Brain microvascular endothelial cell (primary cell): Measurements from ENCODE around the gene KIF5C.

Source experiments
- DNase-seq: peaks from one replicate; pipeline ENCODE4 v3.0.0-alpha.2; 2020
- H3K27ac ChIP-seq: fragments of 250-450 bp; sonication (Bioruptor Pico); 2 replicates; pipeline ENCODE4 v1.5.1; 2020; ENCODE audit warnings: mild to moderate bottlenecking, moderate library complexity
- H3K27me3 ChIP-seq: fragments of 250-450 bp; sonication (Bioruptor Pico); replicated peaks from 2 replicates; pipeline ENCODE4 v1.5.1; 2020; ENCODE audit warnings: mild to moderate bottlenecking
- H3K36me3 ChIP-seq: fragments of 250-450 bp; sonication (Bioruptor Pico); replicated peaks from 2 replicates; pipeline ENCODE4 v1.5.1; 2020; ENCODE audit warnings: mild to moderate bottlenecking
- H3K4me3 ChIP-seq: 2 replicates; pipeline ENCODE4 v1.5.1; 2011; ENCODE audit warnings: low read depth, mild to moderate bottlenecking, control low read depth, low read length, moderate library complexity
- in situ Hi-C: cut with HindIII; loops from 2 replicates; pipeline ENCODE4 v1.10.0; 2017; ENCODE audit warnings: low sequenced_read_pairs, low pct_ligation_motif_present
- TF ChIP-seq, protein P1 (sequence below): IDR thresholded peaks from 2 replicates; pipeline ENCODE4 v1.5.1; 2011; ENCODE audit warnings: low read depth, mild to moderate bottlenecking, moderate library complexity, low read length, control low read depth, inconsistent platforms; ENCODE audit errors: missing control alignments

Gene KIF5C

DNA sequence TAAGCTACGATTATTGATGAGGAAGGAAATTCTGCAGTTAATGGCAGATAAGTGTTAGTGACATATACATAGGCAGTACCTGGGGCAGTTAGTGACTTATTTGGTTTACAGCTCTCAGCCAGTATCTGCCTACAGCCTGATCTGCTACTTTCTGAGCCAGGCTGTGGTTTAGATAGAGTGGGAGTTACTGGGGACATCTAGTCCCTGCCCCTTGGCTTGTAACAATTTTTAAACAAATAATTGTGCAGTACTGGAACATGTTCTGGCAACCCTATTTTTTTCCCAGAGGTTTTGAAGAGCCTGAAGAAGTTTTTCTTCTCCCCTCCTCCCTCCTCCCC, 2.3 kb downstream of the KIF5C start:
- in situ Hi-C loops = no loop called here
- Histone ChIP-seq H3K27ac (no peak overlapping the region), H3K27me3 (peaks cover 22% of the 10 kb centered on the region), H3K4me3 (no peak overlapping the region), H3K36me3 (no peaks in the 10 kb centered on the region)
- TF ChIP-seq, protein P1, sequence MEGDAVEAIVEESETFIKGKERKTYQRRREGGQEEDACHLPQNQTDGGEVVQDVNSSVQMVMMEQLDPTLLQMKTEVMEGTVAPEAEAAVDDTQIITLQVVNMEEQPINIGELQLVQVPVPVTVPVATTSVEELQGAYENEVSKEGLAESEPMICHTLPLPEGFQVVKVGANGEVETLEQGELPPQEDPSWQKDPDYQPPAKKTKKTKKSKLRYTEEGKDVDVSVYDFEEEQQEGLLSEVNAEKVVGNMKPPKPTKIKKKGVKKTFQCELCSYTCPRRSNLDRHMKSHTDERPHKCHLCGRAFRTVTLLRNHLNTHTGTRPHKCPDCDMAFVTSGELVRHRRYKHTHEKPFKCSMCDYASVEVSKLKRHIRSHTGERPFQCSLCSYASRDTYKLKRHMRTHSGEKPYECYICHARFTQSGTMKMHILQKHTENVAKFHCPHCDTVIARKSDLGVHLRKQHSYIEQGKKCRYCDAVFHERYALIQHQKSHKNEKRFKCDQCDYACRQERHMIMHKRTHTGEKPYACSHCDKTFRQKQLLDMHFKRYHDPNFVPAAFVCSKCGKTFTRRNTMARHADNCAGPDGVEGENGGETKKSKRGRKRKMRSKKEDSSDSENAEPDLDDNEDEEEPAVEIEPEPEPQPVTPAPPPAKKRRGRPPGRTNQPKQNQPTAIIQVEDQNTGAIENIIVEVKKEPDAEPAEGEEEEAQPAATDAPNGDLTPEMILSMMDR = no peak
- DNase-seq = no peak

DNA sequence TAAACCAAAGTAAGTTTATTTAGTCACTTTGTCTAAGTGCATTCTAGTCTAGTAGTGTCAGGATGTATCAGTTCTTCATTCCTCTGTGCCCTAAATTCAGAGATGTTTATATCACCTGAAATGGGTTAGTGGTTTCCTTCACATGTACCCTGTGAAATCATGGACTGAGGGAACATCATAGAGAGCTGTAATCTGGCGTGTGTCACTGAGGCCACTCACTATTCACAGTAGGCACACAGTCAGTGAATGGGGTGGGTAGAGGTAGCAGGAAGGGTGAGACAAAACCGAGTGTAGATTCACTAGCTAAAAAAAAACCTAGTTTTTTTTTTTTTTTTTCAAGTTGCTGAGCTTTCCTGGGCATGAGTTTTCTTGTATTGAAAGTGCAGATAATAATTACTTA, 5.6 kb downstream of the KIF5C start:
- H3K27me3 ChIP-seq = peaks cover 20% of the 10 kb centered on the region
- H3K27ac ChIP-seq = no peak overlapping the region
- in situ Hi-C loops = no loop called here
- H3K36me3 ChIP-seq = no peaks in the 10 kb centered on the region
- DNase-seq = no peak
- H3K4me3 ChIP-seq = no peak overlapping the region
- TF ChIP-seq, protein P1 = no peak

DNA sequence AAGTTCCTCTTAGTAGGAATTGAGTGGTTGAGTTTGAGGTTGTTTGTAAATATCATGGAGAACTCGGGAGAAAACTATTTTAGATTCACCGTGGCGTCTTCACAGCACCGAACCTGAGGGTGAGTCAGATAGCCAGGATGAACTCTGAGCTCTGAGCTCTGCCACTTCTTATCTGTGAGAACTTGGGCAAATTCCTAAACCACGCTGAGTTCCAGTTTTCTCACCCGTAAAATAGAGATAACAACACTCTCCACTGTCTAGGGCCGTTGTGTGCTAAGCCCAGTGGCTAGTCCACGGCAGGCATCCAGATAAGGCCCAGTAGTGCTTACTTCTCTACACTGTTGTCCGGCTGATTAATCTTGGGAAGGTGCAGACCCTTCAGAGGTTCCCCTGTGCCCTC, 7.0 kb downstream of the KIF5C start:
- Histone ChIP-seq H3K4me3 (no peak overlapping the region), H3K27ac (no peak overlapping the region), H3K36me3 (no peaks in the 10 kb centered on the region), H3K27me3 (peaks cover 12% of the 10 kb centered on the region)
- DNase-seq = no peak
- in situ Hi-C loops = no loop called here
- TF ChIP-seq, protein P1 = no peak

DNA sequence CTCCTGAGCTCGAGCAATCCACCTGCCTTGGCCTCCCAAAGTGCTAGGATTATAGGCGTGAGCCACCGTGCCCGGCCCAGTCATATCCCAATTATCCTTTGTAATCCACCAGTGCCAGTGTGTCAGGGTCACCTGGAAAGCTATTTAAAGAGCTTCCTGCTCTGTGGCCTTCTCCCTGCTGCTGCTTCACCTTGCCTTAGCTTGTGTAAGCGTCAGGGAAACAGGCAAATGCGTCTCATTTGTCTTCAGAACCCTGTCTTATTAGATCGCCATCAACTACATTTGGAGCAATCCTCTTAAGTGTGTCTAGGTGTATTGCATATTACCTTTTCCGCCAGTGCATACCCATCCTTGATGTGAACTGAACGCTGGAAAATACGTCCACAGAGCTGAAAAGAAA, 10.2 kb downstream of the KIF5C start:
- Histone ChIP-seq H3K27ac (no peak overlapping the region), H3K36me3 (no peaks in the 10 kb centered on the region), H3K4me3 (no peak overlapping the region), H3K27me3 (peaks cover 19% of the 10 kb centered on the region)
- no peak for DNase-seq
- TF ChIP-seq, protein P1 = no peak
- in situ Hi-C loops = no loop called here

DNA sequence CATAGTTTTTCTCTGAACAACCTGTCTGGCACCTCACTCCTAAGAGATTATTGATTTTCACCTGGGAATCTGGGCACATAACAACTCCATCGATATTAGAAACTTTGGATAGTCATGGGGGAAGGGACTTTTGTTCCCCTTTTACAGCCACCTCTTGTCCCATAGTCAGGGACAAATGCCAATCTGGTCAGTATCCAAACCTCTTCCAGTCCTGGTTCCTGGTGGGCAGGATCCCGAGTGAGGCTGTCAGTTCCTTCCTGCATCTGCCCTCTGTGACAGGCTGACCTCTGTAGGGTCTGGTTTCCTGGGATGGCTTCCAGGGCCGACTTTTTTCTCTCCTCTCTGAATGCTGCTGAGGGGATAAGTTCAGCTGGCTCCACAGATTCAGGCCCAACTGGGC, 11.0 kb downstream of the KIF5C start:
- DNase-seq = no peak
- in situ Hi-C loops = no loop called here
- peaks cover 19% of the 10 kb centered on the region for H3K27me3 ChIP-seq
- H3K27ac ChIP-seq = no peak overlapping the region
- TF ChIP-seq, protein P1 = no peak
- no peak overlapping the region for H3K4me3 ChIP-seq
- no peaks in the 10 kb centered on the region for H3K36me3 ChIP-seq

DNA sequence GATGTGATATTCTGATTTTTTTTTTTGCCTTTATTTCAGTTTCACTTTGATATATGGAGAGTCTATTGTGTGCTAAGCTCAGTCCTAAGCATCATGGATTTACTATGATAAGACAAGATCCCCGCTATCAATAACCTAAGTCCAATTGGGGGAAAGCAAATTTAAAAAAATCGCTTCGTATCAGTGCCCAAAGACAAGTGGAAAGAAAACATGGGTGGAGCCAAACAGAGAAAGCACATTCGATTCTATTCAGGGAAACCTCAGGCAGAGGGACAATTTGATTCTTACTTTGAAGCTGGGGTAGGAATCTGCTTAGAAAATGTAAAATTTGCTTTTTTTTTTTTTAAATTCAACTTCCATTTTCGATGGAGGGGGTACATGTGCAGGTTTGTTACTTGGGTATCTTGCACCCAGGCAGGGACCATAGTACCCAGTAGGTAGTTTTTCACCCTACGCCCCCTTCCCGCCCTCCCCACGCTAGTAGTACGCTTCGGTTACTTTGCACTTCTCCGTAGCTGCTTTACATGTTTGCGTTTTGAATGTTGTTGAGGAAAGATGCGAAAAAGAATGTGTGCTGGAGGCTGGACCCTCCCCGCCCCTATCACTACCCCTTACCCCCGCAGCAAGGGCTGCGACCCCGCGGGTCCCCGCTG, 12.4 kb downstream of the KIF5C start:
- no peak for DNase-seq
- Histone ChIP-seq H3K36me3 (no peaks in the 10 kb centered on the region), H3K27ac (no peak overlapping the region), H3K4me3 (peak overlapping the region; percentile 34), H3K27me3 (peaks cover 19% of the 10 kb centered on the region)
- TF ChIP-seq, protein P1 = no peak
- in situ Hi-C loops = no loop called here
